GM20431 (cell line): ENCODE measurements around the gene GNG14.
"Not testable (repeated sequence)": the region's sequence is repeated elsewhere in the genome, so short reads cannot be mapped to it uniquely, and the experiment has no call there.

Experiments
- in situ Hi-C: fragments of 300-500 bp; cut with MseI, MboI; formaldehyde crosslinking; loops from one replicate; pipeline ENCODE4 v1.15.0; 2020; ENCODE audit warnings: low sequenced_read_pairs; ENCODE audit not compliant: unreplicated experiment

Gene GNG14

GRCh38 chr19:12687496-12688196, at the start of gene GNG14:
Gene GNG14, plus strand, starts transcription at chr19:12687998. Its CDS starts 51 bp downstream, at chr19:12688049.
- in situ Hi-C loops, result no loop called here

GRCh38 chr19:12638611-12639182, 49.1 kb upstream of the GNG14 start:
- in situ Hi-C loops, result no loop called here

DNA sequence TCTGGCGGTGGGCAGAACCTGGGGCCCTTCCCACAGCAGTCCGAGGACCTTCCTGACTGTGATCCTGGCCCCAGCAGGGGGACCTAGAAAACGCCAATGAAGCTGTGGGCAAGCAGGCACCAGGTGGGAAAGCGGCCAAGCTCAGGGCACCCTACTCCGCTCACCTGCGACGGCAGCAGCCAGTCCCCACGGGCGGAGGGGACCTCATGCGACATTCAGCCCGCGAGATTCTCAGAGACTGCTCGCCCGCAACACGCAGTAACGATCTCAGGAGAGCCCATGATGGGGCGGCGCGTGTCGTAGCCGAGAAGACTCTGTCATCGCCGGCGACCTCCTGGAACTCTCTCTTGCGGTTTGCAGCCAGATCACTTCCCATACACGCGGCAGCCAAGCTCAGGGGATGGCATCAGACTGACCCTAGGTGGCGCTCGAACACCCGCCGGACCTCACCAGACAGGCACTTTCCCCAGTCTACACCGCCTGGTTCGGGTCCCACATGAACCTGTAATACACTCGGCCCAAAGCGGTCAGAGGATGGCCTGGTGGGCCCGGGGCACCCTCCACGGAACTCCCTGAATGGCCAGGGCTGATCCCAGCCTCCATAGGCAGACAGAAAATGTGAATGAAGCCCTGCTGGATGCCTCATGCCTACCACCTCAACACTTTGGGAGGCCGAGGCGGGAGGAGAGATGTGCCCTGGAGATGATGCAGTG, 47.7 kb upstream of the GNG14 start:
- in situ Hi-C loops, result no loop called here

GRCh38 chr19:12641456-12641855, 46.3 kb upstream of the GNG14 start:
- in situ Hi-C loops, result no loop called here

DNA sequence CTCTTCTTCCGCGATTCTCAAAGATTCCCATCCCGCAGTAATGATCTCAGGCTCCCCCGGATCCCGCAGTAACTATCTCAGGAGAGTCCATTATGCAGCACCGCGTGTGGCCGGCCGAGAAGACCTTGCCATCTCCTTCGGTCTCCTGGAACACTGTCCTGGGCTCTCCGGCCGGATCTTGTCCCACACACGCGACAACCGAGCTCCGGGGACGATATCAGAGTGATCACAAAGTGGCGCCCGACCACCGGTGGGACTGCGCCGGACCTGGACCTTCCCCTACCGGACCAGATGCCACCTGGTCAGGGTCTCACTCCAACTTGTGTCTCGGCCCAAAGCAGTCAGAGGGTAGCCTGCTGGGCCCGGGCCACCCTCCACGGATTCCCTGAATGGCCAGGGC, 45.3 kb upstream of the GNG14 start:
- in situ Hi-C loops, result no loop called here

- in situ Hi-C loops, result not testable (repeated sequence)
Observed at GRCh38 chr19:12643716-12644115, 44.1 kb upstream of the GNG14 start.

- in situ Hi-C loops, result no loop called here
Observed at GRCh38 chr19:12646551-12646950, 41.2 kb upstream of the GNG14 start.

DNA sequence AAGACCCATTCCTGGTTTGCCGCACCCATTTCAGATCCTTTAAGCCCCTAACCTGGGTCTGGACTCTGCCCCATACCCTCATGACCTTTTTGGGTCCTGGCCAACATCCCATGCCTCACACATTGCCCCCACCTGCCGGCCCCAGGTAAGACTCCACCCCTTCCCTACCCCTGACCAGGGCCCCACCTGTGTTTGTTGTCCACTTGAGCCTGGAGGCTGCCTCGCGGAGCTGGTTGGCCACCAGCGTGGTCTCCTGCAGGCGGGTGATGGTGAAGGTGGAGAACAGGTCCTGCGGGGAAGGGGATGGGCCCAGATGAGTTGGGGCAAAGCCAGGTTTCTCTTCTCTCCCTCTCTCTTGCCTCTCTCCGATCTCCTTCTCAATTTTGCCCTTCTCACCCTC, 40.8 kb upstream of the GNG14 start:
- in situ Hi-C loops, result no loop called here

GRCh38 chr19:12647490-12648071, 40.2 kb upstream of the GNG14 start:
- in situ Hi-C loops, result no loop called here

GRCh38 chr19:12648088-12648487, 39.7 kb upstream of the GNG14 start:
- in situ Hi-C loops, result no loop called here

- in situ Hi-C loops, result no loop called here
Observed at GRCh38 chr19:12649941-12650340, 37.9 kb upstream of the GNG14 start.

GRCh38 chr19:12652219-12652618, 35.6 kb upstream of the GNG14 start:
- in situ Hi-C loops, result no loop called here

DNA sequence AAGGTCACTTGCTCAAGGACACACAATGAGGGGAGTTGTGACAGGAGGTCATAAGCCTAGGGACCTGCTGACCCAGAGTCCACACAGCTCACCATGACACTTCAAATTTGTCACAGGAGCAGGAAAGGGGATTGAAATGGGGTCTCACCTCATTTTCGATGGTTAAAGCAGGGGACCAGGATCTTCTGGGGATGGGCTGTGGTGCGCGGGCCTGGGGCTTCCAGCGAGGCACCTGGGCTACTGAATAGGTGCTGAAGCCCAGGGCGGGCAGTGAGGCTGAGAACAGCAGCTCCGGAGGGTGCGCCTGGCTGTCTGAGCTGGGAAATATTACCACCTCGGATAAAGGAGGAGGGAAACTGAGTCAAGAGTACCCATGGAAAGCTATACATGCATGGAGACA, 32.3 kb upstream of the GNG14 start:
- in situ Hi-C loops, result no loop called here

DNA sequence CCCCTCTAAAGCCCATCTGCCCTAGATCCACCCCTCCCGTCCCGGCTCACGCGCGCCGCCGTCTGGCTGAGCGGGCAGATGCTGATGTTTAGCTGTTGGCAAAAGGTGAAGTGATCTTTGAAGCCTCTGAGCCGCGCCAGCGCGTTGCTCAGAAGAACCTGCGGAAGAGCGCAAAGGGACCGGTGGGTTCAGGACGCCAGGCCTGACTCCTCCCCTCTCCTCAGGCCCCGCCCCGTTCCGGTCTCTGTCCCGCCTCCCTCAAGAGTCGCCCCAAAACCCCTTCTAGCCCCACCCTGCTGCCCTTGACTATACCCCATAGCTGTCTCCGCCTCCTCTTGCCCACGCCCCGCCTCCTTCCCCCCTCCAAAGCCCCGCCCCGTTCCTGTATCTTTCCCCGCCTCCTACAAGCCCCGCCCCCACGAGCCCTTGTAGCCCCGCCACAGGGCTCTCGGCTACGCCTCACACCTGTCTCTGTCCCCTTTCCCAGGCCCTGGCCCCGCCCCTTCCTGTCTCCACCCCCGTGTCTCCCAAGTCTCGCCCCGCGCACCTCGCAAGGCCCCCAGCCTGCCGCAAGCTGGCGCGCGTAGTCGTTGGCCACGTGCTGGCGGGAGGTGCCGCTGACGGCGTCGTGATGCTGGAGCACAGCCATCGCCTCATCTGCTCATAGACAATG, 30.8 kb upstream of the GNG14 start:
- in situ Hi-C loops, result no loop called here

DNA sequence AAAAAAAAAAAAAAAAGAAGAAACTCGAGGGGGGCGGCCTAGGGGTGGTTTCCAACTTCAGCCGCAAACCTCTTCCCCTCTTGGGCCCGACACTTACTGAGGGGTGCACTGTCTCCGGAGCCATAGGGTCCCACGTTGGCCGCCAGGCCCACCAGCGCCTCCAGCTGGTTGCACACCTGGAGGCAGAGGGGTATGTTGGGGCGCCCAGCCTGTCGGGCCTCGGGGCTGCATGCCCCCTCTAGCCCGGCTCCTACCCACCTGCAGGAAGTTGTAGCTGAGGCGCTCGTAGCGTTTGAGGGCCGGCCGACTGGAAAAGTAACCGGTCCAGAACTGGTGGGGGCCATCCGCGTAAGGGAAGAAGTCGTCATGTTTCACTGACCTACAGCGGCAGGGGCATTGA, 29.8 kb upstream of the GNG14 start:
- in situ Hi-C loops, result no loop called here

GRCh38 chr19:12660980-12661379, 26.8 kb upstream of the GNG14 start:
- in situ Hi-C loops, result no loop called here

GRCh38 chr19:12664406-12665280, 23.2 kb upstream of the GNG14 start:
- in situ Hi-C loops, result no loop called here

DNA sequence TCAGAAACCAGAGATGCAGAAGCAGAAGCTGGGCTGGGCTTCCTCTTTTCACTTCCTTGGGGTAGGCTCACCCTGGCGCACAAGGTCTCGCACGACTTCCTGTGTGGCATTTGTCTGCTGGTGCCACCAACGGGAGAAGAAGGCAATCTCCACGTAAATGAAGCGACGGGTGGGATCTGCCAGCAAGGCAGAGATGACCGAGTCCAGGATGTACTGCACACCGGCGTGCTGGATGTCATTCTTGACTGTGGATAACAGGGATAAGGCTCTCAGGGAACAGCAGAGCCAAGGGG, 22.6 kb upstream of the GNG14 start:
- in situ Hi-C loops, result no loop called here

DNA sequence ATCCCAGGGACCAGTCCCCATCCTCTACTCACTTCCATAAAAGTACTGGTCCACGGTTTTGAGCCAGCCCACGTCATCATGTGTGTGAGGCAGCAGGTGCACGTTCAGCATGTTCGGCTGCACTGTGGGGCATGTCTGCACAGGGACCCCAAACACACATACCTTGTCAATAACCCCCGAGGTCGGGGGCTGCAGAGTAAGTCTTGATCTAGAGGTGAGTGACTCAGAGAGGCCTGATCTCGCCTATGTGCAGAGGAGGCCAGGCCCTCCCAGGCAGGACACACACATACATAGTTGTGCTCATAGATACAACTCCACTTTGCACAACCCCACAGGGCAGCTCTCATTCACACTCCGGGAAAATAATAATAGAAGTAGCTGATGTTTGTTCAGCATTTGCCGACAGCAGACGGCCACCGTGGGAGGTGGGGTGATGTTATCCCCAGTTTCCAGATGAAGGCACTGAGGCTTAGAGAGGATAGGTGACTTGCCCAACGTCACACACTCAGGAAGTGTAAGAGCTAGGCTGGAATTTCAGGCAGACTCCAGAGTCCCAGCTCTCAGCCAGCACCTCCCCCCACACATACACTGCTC, 22.0 kb upstream of the GNG14 start:
- in situ Hi-C loops, result no loop called here
